Nephron (organoid): ENCODE data around the gene ENKD1.

ENCODE experiments used
- H3K27ac Mint-ChIP-seq, 3 experiments: 2 replicates each; pipeline ENCODE4 v1.8.0; 2020; ENCODE audit warnings: mixed read lengths in 3 of 3, mild to moderate bottlenecking in 2 of 3, moderate library complexity in 1 of 3
- H3K27me3 Mint-ChIP-seq: 2 replicates; pipeline ENCODE4 v1.8.0; 2021; ENCODE audit warnings: low read depth, mild to moderate bottlenecking, moderate library complexity, mixed read lengths
- H3K36me3 Mint-ChIP-seq: 2 replicates; pipeline ENCODE4 v1.8.0; 2020; ENCODE audit warnings: low read depth, mixed read lengths
- H3K4me1 Mint-ChIP-seq: 2 replicates; pipeline ENCODE4 v1.8.0; 2020; ENCODE audit warnings: mixed read lengths
- H3K4me3 Mint-ChIP-seq, 3 experiments: 2 replicates each; pipeline ENCODE4 v1.8.0; 2020; ENCODE audit warnings: mild to moderate bottlenecking in 3 of 3, mixed read lengths in 3 of 3, moderate library complexity in 2 of 3
- H3K9me3 Mint-ChIP-seq: 2 replicates; pipeline ENCODE4 v1.8.0; 2020; ENCODE audit warnings: mixed read lengths
- TF ChIP-seq, protein P1 (sequence below), 3 experiments: fragments of 200-600 bp; sonication (generic); IDR thresholded peaks; one replicate each; pipeline ENCODE4 v1.5.0; 2021; ENCODE audit warnings: antibody characterized with exemption in 3 of 3; ENCODE audit not compliant: unreplicated experiment in 3 of 3

The ENKD1 gene

DNA sequence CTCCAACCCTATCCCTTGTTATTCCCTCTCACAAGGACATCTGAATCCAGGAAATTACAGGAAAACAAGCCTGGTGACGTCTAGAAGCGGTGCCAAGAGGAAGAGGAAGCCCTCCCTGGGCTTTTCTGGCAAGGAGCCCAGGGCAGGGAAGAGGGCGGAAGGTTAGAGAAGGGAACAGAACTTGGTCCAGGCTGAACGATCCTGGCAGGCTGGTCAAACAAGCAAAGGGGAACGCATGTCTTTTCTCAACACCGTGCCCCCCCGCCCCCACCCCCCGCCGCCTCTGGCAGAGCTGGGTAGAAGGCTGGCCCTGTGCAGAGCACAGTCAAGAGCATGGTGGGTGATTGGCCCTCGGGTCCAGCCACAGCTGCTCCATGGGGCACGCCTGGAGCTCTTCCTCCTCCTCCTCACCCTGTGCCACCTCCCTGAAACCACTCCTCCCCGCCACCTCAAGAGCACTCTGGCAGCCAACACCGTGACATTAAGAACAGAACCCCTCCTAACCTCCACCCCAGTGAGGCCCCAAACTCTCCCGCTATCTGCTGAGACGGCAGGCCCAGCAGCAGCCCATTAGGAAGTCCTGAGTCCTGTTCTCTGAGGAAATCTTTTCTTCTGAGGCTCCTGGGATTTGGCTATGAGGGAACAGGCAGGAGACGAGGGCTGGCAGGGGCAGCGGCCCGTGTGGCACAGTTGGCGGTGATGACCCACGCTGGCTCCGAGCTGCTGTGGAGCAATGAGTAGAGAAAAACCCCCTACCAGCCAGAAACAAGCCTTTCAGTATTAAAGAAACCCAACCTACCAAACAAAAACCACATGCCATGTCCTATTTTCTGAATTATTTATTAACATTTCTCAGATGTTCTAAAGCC, 7.4 kb upstream of the ENKD1 start:
- peaks cover 18% of the 10 kb centered on the region for H3K4me1 Mint-ChIP-seq
- H3K9me3 Mint-ChIP-seq, result no peaks in the 10 kb centered on the region
- TF ChIP-seq, protein P1, sequence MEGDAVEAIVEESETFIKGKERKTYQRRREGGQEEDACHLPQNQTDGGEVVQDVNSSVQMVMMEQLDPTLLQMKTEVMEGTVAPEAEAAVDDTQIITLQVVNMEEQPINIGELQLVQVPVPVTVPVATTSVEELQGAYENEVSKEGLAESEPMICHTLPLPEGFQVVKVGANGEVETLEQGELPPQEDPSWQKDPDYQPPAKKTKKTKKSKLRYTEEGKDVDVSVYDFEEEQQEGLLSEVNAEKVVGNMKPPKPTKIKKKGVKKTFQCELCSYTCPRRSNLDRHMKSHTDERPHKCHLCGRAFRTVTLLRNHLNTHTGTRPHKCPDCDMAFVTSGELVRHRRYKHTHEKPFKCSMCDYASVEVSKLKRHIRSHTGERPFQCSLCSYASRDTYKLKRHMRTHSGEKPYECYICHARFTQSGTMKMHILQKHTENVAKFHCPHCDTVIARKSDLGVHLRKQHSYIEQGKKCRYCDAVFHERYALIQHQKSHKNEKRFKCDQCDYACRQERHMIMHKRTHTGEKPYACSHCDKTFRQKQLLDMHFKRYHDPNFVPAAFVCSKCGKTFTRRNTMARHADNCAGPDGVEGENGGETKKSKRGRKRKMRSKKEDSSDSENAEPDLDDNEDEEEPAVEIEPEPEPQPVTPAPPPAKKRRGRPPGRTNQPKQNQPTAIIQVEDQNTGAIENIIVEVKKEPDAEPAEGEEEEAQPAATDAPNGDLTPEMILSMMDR (IDR thresholded peaks at IDR 0.05; ENCODE audit: unreplicated experiment in 3 of 3), result no peak
- peak overlapping the region; percentile 25 to 84 (median 52) for H3K27ac Mint-ChIP-seq
- H3K27me3 Mint-ChIP-seq, result no peaks in the 10 kb centered on the region
- no peak overlapping the region for H3K4me3 Mint-ChIP-seq
- H3K36me3 Mint-ChIP-seq, result no peaks in the 10 kb centered on the region

DNA sequence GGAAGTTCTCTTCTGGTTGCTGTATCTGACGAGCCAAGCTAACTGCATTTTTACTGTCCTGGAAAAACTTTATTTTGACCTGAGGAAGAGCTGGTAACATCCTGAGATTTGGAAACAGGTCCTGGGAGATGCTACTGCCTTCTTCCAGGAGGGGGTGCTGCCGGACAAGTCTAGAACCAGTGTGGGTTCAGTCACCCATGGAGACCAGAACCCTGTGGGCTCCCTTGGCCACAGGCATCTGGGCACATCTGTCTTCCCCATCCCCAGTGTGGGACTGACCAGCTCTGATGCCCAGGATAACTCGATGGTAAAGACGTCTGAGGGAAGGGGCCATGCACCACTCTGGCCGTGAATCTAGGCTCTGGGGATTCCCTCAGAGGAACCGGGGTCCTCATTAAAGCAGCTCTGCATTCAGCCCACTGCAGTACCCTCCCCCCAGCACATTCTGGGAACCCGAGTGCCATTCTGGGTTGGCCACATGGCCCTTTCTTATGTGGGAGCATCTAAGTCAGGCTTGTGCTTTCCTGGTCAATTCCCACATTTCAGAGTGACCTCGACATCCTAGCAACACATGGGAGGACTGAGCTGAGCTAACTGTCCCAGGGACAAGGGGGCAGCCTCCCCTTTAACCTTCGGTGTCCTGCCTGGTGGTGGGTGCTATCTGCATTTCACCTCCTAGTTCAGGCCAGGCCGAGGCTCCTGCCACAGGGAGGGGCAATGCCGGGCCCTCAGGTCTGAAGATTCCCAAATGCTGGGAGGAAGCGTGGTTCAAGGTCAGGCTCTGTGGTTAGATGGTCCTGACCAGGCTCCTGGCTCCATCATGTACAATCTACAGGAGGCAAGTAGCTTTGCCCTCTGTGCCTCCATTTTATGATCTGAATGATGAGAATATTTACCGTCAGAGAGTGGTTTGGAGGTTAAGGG, 6.5 kb upstream of the ENKD1 start:
- H3K4me3 Mint-ChIP-seq, result no peak overlapping the region
- no peaks in the 10 kb centered on the region for H3K9me3 Mint-ChIP-seq
- H3K4me1 Mint-ChIP-seq, result peaks cover 13% of the 10 kb centered on the region
- no peaks in the 10 kb centered on the region for H3K27me3 Mint-ChIP-seq
- H3K27ac Mint-ChIP-seq, result peak overlapping the region in 2 of 3 experiments; percentile 25 to 84
- H3K36me3 Mint-ChIP-seq, result no peaks in the 10 kb centered on the region
- TF ChIP-seq, protein P1 (IDR thresholded peaks at IDR 0.05; ENCODE audit: unreplicated experiment in 3 of 3), result peak; percentile 40 to 52 (median 49)

DNA sequence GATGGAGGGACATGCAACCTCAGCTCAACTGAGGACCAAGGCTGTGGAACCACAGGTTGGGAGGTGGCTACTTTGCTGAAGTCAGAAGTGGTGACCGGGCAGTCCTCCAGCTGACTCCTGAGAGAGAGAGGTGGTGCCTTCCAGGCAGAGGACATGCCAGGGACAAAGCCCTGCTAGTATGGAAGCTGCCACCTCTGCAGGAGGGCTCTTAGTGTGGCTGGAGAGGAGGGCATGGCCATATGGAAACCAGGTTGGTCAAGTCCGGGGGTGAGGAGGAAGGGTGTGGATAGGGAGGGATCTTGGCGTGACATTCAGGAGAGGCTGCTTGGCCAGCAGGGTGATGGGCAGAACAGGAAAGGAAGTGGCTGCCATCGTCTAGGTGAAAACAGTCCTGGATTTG, 5.8 kb upstream of the ENKD1 start:
- TF ChIP-seq, protein P1 (IDR thresholded peaks at IDR 0.05; ENCODE audit: unreplicated experiment in 3 of 3), result no peak
- no peak overlapping the region for H3K4me3 Mint-ChIP-seq
- no peak overlapping the region for H3K27ac Mint-ChIP-seq
- no peaks in the 10 kb centered on the region for H3K36me3 Mint-ChIP-seq
- H3K9me3 Mint-ChIP-seq, result no peaks in the 10 kb centered on the region
- peaks cover 13% of the 10 kb centered on the region for H3K4me1 Mint-ChIP-seq
- H3K27me3 Mint-ChIP-seq, result no peaks in the 10 kb centered on the region

DNA sequence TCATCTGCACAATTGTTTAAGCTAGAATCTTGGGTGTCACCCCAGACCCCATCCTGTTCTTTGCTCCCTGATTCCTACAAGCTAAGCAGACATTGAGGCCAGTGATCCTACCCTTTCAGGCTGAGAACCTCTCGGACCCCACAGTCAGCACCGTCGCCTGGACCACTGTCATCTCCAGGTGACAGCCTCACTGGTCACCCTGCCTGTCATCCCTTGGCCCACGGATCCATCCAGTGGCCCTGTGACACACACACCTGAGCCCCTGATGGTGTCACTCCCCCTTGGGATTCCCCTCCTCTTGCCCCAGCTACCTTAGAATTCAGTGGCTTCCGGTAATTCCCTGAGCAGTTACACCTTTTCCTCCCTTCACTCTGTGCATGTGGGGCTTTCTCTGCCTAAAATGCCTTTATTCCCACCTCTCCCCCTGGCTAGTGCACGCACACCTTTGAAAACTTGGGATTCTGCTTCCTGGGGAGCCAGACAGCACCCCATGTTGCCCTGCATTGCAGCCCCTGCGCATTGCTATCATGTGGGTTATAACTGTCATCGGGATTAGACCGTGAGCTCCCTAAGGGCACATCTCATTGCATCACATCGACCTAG, 3.0 kb upstream of the ENKD1 start:
- no peak overlapping the region for H3K27ac Mint-ChIP-seq
- H3K9me3 Mint-ChIP-seq, result no peaks in the 10 kb centered on the region
- no peaks in the 10 kb centered on the region for H3K27me3 Mint-ChIP-seq
- H3K4me1 Mint-ChIP-seq, result peaks cover 13% of the 10 kb centered on the region
- TF ChIP-seq, protein P1 (IDR thresholded peaks at IDR 0.05; ENCODE audit: unreplicated experiment in 3 of 3), result no peak
- peak overlapping the region in 2 of 3 experiments; percentile 24 to 27 for H3K4me3 Mint-ChIP-seq
- peaks cover 2% of the 10 kb centered on the region for H3K36me3 Mint-ChIP-seq

DNA sequence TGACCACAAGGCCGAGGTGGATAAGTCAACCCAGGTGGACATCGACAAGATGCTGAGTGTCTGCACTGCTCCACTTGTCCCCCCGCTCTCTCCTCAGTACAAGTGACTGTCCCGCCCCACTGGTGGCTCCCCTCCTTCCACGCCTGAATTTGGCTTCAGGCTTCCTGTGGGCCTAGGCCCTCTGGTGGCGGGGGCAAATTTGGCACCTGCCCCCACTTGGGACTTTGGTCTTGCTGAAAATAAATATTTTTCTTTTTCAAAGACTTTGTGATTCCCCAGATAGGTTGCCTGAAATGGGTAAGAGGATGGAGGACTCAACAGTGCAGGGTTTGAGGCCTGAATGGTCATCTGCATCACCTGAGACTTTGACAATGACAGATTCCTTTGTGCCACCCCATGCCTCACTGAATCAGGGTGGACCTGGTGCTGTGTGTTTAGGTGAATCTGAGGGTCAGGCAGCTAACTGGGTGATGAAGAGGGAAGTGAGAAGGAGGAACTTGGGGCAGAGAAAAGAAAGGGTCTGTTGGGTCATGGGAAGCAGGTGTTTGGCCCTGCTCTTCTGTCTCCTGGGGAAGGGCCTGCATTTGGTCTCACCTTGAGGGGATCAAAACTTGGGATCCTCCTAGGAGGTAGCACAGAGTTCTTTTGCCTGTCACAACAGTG, 2.1 kb upstream of the ENKD1 start:
- peaks cover 8% of the 10 kb centered on the region for H3K36me3 Mint-ChIP-seq
- TF ChIP-seq, protein P1 (IDR thresholded peaks at IDR 0.05; ENCODE audit: unreplicated experiment in 3 of 3), result no peak
- peaks cover 3% of the 10 kb centered on the region for H3K4me1 Mint-ChIP-seq
- no peaks in the 10 kb centered on the region for H3K9me3 Mint-ChIP-seq
- no peak overlapping the region for H3K27ac Mint-ChIP-seq
- no peaks in the 10 kb centered on the region for H3K27me3 Mint-ChIP-seq
- H3K4me3 Mint-ChIP-seq, result peak overlapping the region; percentile 31 to 61 (median 39)
